Bronchial epithelial cell (primary cell): ENCODE results near the gene AGBL3. TPM values are rescaled to one million over a fixed set of nuclear protein-coding genes. Genes with fewer than 3 reads are reported as not detected.

Experiments
- DNase-seq: peaks from one replicate; pipeline ENCODE4 v3.0.0-alpha.2; 2010; ENCODE audit warnings: low read depth
- FAIRE-seq: peaks from 2 replicates; lab custom pipeline; 2011; peaks lifted over from hg19 to GRCh38; lab: Jason Lieb, UNC
- H3K27me3 ChIP-seq: 2 replicates; pipeline ENCODE4 v1.5.1; 2011; ENCODE audit warnings: low read length; ENCODE audit not compliant: control insufficient read depth, insufficient read depth
- H3K36me3 ChIP-seq: 2 replicates; pipeline ENCODE4 v1.5.1; 2011; ENCODE audit warnings: low read length; ENCODE audit not compliant: control insufficient read depth, insufficient read depth
- H3K4me3 ChIP-seq: 2 replicates; pipeline ENCODE4 v1.5.1; 2011; ENCODE audit warnings: mild to moderate bottlenecking, low read depth, low read length, control low read depth
- total RNA-seq: library from RNA; depleted of rRNA; stranded (reverse); fragments of >200 nt; gene quantifications from 2 replicates; pipeline ENCODE4 v1.2.1, GENCODE V29; 2014
- TF ChIP-seq, protein P1 (sequence below): IDR thresholded peaks from 2 replicates; pipeline ENCODE4 v1.5.1; 2011; ENCODE audit warnings: mild to moderate bottlenecking, moderate library complexity, low read length, control low read depth, inconsistent platforms; ENCODE audit not compliant: insufficient read depth, severe bottlenecking

The AGBL3 gene
- total RNA-seq, 1 donor from 2014 or later = 1.8 TPM

GRCh38 chr7:134992626-134993179, 6.4 kb downstream of the AGBL3 start:
- no peaks in the 10 kb centered on the region for H3K27me3 ChIP-seq
- TF ChIP-seq, protein P1, sequence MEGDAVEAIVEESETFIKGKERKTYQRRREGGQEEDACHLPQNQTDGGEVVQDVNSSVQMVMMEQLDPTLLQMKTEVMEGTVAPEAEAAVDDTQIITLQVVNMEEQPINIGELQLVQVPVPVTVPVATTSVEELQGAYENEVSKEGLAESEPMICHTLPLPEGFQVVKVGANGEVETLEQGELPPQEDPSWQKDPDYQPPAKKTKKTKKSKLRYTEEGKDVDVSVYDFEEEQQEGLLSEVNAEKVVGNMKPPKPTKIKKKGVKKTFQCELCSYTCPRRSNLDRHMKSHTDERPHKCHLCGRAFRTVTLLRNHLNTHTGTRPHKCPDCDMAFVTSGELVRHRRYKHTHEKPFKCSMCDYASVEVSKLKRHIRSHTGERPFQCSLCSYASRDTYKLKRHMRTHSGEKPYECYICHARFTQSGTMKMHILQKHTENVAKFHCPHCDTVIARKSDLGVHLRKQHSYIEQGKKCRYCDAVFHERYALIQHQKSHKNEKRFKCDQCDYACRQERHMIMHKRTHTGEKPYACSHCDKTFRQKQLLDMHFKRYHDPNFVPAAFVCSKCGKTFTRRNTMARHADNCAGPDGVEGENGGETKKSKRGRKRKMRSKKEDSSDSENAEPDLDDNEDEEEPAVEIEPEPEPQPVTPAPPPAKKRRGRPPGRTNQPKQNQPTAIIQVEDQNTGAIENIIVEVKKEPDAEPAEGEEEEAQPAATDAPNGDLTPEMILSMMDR = no peak
- no peak overlapping the region for H3K4me3 ChIP-seq
- peaks cover 1% of the 10 kb centered on the region for H3K36me3 ChIP-seq
- DNase-seq = no peak
- FAIRE-seq = no peak

DNA sequence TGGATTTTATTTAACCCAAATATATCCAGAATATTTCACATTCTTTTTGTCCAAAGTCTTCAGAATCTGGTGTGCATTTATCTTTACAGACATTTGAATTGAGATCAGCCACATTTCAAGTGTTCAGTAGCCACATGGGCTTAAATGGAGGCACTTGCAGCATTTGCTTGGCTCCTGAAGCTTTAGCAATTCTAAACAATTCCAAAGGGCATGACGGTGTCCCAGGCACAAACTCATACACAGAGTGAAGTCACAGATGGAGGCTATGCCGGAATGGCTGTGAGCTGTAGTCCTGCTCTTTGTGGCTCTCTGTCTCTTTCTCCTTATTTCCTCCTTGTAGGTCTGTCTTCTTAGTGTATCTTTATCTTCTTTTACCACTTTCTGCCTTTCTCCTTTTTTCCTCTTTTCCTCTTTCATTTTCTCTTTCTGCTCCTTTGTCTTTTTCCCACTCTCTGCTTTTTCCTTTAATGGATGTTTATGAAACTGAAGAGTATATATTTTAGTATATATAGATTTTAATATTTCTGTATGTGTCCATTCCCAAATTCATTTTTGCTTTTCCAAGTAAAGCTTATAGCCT, 7.7 kb downstream of the AGBL3 start:
- Histone ChIP-seq H3K36me3 (peaks cover 1% of the 10 kb centered on the region), H3K4me3 (no peak overlapping the region), H3K27me3 (no peaks in the 10 kb centered on the region)
- DNase-seq (no peak), FAIRE-seq (no peak)
- TF ChIP-seq, protein P1 = no peak

DNA sequence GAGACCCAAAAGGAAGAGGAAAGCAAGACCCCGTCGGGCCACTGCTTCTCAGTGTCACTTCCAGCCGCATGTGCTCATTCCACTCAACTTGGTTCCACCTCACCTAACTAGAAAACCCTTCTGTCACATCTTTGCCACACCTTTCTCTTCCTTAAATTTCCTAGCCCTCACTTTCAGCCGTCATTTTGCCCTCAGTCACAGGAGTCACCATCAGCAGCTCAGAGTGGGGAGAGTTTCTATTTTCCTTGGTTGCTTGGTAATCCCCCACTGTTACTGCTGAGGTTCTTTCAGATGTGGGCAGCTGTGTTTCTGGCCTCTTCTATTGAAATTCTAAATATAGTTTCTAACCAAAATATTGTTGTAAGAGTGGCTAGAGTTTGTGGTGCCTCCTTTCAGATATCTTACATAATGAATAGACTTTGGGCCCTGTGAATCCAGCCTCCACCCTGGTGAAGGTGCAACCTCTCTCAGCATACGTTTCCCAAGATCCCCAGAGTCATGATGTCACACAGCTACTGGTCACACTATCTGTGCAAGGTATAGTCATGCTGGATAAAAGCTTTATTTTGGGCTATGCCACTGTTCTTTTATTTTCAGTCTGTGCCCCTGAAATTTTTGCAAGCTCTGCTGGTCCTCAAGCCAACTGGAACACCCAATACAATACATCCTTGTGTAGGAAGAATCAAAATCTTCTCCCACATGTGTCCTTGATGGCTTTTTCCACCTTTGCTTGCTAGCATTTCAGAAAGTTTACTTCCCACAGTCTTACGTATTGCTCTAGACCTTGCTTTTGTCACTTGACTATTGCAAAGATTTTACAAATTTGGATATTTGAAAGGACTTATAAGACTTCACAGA, 9.2 kb downstream of the AGBL3 start:
- FAIRE-seq = no peak
- no peak overlapping the region for H3K4me3 ChIP-seq
- DNase-seq = no peak
- no peaks in the 10 kb centered on the region for H3K27me3 ChIP-seq
- peaks cover 1% of the 10 kb centered on the region for H3K36me3 ChIP-seq
- TF ChIP-seq, protein P1 = no peak

- H3K36me3 ChIP-seq = peaks cover 1% of the 10 kb centered on the region
- no peak for DNase-seq
- no peak for FAIRE-seq
- TF ChIP-seq, protein P1 = no peak
- H3K27me3 ChIP-seq = no peaks in the 10 kb centered on the region
- H3K4me3 ChIP-seq = no peak overlapping the region
Observed at GRCh38 chr7:134996097-134996550, 9.8 kb downstream of the AGBL3 start.

DNA sequence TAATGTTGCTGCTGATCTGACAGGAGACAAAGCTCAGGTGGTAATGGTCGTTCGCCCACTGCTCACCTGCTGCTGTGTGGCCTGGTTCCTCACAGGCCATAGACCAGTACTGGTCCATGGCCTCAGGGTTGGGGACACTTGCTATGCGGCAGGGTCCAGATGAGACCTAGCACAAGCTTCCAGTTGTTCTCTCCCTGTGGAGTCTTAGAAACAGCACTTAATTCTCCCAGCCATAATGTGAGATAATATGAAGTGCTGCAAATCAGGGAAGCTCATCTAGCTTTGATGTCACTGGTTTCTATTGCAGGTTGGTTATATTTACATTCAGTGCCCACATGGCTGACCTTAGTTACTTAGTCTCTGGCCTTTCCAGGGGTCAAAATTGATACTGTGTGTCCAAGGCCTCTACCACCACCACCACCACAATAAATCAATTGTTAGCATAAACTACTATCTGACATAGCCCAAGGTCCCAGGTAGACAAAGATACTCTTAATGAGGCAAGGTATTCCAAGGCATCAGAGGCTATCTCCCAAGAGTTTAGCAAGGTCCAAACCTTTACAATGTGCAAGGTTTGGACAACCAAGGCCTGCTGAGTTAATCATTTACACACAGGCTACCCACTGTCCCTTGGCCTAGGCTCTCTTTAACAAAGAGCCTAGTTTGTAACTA, 11.0 kb downstream of the AGBL3 start:
- Histone ChIP-seq H3K4me3 (no peak overlapping the region), H3K36me3 (peaks cover 1% of the 10 kb centered on the region), H3K27me3 (no peaks in the 10 kb centered on the region)
- DNase-seq = no peak
- TF ChIP-seq, protein P1 = no peak
- no peak for FAIRE-seq
